Fibroblast of lung (primary cell): ENCODE measurements around the gene SCRT2.

Experiments used
- CTCF ChIP-seq, 2 donors: IDR thresholded peaks in 1 of 2; conservative IDR thresholded peaks in 1 of 2; 1 replicate in 1 of 2; 2 replicates in 1 of 2; pipeline ENCODE4 v1.5.1; 2011 to 2012; ENCODE audit warnings: low read length in 2 of 2, control low read depth in 1 of 2, inconsistent platforms in 1 of 2, low read depth in 1 of 2, mild to moderate bottlenecking in 1 of 2
- EZH2 ChIP-seq: IDR thresholded peaks from 2 replicates; pipeline ENCODE4 v1.5.1; 2012; ENCODE audit warnings: low read length, control low read depth, mild to moderate bottlenecking; ENCODE audit errors: missing control alignments

- TF ChIP-seq CTCF (conservative IDR thresholded peaks at IDR 0.05 in 1 of 2, IDR thresholded peaks at IDR 0.05 in 1 of 2; ENCODE audit: low read depth in 1 of 2, low read length in 2 of 2) (no peak), EZH2 (no peak)
Measured at GRCh38 chr20:708956-709355, 33.4 kb upstream of the SCRT2 start.
